Loucy (cell line): ENCODE results near the gene CRYM.

Source experiments
- EZH2phosphoT487 ChIP-seq: fragments of 200-600 bp; IDR thresholded peaks from 2 replicates; pipeline ENCODE4 v1.6.1; 2018; ENCODE audit warnings: antibody characterized with exemption, mild to moderate bottlenecking, moderate library complexity, borderline replicate concordance
- TF ChIP-seq, protein P1 (sequence below): fragments of 200-600 bp; sonication (generic); conservative IDR thresholded peaks from 2 replicates; pipeline ENCODE4 v1.5.1; 2014; ENCODE audit warnings: mild to moderate bottlenecking, antibody characterized with exemption, low read length

DNA sequence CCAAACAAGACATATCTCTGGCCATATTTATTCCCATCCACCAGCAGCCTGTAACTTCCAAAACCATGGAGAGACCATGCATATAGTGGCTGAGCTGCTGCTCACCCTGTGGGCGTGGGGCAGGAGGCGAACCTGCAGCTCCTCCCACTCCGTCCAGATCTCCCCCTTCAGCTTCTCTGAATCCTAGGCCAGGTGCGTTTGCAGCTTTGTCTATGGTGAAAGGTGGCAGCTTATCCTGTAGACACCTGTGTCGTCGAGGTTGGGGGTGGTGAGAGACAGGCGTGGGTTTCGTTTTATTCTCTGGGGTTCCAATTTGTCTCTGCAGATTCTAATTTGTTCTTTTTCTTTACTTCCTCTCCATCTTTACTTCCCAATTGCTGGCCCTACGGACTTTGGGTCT, 54.3 kb downstream of the CRYM start:
- TF ChIP-seq, protein P1, sequence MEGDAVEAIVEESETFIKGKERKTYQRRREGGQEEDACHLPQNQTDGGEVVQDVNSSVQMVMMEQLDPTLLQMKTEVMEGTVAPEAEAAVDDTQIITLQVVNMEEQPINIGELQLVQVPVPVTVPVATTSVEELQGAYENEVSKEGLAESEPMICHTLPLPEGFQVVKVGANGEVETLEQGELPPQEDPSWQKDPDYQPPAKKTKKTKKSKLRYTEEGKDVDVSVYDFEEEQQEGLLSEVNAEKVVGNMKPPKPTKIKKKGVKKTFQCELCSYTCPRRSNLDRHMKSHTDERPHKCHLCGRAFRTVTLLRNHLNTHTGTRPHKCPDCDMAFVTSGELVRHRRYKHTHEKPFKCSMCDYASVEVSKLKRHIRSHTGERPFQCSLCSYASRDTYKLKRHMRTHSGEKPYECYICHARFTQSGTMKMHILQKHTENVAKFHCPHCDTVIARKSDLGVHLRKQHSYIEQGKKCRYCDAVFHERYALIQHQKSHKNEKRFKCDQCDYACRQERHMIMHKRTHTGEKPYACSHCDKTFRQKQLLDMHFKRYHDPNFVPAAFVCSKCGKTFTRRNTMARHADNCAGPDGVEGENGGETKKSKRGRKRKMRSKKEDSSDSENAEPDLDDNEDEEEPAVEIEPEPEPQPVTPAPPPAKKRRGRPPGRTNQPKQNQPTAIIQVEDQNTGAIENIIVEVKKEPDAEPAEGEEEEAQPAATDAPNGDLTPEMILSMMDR: no peak
- no peak for TF ChIP-seq EZH2phosphoT487
